ENCODE data around the gene AKAP6. TPM values are rescaled to one million over a fixed set of nuclear protein-coding genes. Genes with fewer than 3 reads are reported as not detected.
A peak's percentile ranks its signal among the peaks of the same experiment; 100 is the strongest.

Gene AKAP6
- polyA plus RNA-seq, 6 donors from 2014 or later: 1.6 to 12.4 (median 6.5) TPM

DNA sequence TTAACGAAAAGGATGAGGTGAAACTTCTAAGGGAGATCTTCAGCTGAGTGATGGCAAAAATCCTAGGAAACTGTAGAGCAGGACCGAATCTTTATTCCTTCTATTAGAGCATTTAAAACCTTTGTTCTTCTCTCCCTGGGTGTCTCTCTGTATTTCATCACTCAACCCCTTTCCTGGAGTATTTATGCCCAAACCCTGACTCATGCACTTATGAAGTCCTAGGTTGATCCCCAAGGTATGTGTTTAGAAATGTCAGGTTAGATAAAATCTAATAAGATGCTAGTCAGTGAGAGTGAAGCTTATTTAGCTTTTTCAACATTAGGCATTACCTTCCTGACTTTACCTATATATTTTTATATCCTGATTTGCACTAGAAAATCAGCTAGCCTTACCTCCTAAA is 369.7 kb downstream of the AKAP6 start:
- H3K4me1 Mint-ChIP-seq: peaks cover 0 to 6% (median 0%) of the 10 kb centered on the region in 3 donors
- peaks cover 0 to 3% (median 0%) of the 10 kb centered on the region in 7 donors for H3K9me3 Mint-ChIP-seq
- H3K4me3 Mint-ChIP-seq: no peak overlapping the region
- H3K36me3 Mint-ChIP-seq: peaks cover 0 to 7% of the 10 kb centered on the region in 2 donors
- ATAC-seq (ENCODE audit: low read depth in 2 of 2) (no peak), DNase-seq (no peak)
- H3K27ac Mint-ChIP-seq: no peak overlapping the region
- peaks cover 0 to 5% (median 0%) of the 10 kb centered on the region in 3 donors for H3K27me3 Mint-ChIP-seq

DNA sequence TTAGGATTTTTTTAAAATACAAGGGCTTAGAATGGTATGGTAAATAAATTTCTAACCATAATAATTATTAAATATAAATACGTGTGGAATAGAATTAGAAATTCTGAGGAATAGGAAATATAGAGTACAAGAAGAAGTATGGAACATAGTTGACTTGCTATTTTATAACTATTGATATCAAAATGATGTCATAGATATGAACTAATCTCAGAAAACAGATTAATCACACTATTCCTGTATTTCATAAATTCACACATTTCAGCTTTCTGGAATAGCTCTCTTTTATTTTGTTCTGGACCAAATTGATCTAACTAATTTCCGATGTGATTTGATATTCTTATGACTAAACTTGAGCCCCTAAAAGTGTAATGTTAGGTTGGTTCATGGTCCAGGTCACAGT is 372.4 kb downstream of the AKAP6 start:
- peaks cover 0 to 3% of the 10 kb centered on the region in 2 donors for H3K36me3 Mint-ChIP-seq
- no peak for ATAC-seq (ENCODE audit: low read depth in 2 of 2)
- peak overlapping the region in 1 of 8 donors; percentile 1 for H3K4me3 Mint-ChIP-seq
- peaks cover 0 to 3% (median 0%) of the 10 kb centered on the region in 7 donors for H3K9me3 Mint-ChIP-seq
- H3K4me1 Mint-ChIP-seq: peaks cover 0 to 6% (median 0%) of the 10 kb centered on the region in 3 donors
- H3K27ac Mint-ChIP-seq: peak overlapping the region in 1 of 6 donors; percentile 5
- no peak for DNase-seq
- peaks cover 0 to 5% (median 0%) of the 10 kb centered on the region in 3 donors for H3K27me3 Mint-ChIP-seq

DNA sequence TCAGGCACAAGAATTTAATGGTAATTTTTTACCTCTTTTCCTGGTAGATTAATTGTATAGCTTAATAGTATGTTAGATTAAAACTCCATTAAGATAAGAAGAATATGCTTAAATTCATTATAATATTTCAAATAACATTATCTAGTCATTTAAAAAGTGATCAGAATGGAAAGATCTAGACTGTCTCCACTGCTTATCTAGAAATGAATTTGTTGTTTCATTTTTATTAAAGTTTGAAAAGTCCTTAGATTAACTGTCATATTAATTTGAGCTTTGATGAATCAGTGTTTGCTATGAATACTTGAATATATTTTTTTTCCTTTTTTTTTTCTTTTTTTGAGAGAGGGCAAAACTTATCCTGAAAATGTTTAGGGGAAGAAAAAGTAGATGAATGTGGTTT is 373.0 kb downstream of the AKAP6 start:
- Mint-ChIP-seq H3K4me1 (peaks cover 0 to 6% (median 0%) of the 10 kb centered on the region in 3 donors), H3K27ac (peak overlapping the region in 1 of 6 donors; percentile 88), H3K4me3 (no peak overlapping the region), H3K27me3 (peaks cover 0 to 5% (median 0%) of the 10 kb centered on the region in 3 donors), H3K9me3 (peaks cover 0 to 3% (median 0%) of the 10 kb centered on the region in 7 donors), H3K36me3 (no peaks in the 10 kb centered on the region)
- ATAC-seq (ENCODE audit: low read depth in 2 of 2): no peak
- DNase-seq: no peak

DNA sequence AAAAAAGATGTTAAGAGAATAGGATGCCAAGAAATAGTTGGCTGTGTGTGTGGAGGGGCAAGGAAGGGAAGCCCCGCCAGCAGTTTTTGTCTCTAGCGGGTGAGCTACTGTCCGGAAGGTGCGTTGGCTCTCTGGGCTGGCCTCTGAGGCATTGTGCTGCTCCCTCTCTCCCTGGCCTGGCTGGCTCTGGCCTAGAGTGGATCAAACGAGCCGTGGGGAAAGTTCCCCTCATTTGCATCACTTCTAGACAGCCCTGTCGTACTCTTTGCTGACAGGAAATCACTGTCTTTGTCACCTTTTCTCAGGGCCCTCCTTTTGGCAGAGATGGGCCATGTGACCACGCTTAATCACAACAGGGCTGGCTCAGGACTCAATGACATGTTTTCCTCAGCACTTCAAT is 373.5 kb downstream of the AKAP6 start:
- Mint-ChIP-seq H3K9me3 (peaks cover 0 to 3% (median 0%) of the 10 kb centered on the region in 7 donors), H3K36me3 (no peaks in the 10 kb centered on the region), H3K4me1 (peaks cover 0 to 6% (median 0%) of the 10 kb centered on the region in 3 donors), H3K27ac (peak overlapping the region in 3 of 6 donors; percentile 43 to 88 (median 83)), H3K27me3 (peaks cover 0 to 5% (median 0%) of the 10 kb centered on the region in 3 donors), H3K4me3 (peak overlapping the region in 2 of 8 donors; percentile 1 to 65)
- peak; percentile 0 for DNase-seq
- peak; percentile 52 to 87 for ATAC-seq (ENCODE audit: low read depth in 2 of 2)

DNA sequence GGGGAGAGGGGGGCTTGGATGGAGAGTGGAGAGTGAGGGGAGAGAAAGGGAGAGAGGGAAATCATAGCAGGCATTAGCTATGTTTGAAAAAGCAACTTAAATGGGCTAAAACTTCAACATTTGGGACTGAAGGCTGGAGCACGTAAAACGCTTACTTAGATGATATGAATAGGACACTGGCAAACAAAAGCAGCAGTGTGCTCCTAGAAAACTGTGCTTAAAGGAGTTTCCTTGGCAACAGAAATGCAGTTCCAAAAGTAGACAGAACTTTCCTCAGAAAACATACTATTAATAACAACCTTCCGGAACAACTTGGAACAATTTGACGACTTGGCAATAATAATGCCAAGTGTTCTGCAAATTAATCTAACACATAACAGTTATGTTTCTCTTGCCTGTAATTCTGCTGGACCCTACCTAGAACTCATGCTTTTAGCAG is 374.1 kb downstream of the AKAP6 start:
- DNase-seq (no peak), ATAC-seq (ENCODE audit: low read depth in 2 of 2) (no peak)
- no peaks in the 10 kb centered on the region for H3K36me3 Mint-ChIP-seq
- peaks cover 0 to 6% (median 0%) of the 10 kb centered on the region in 3 donors for H3K4me1 Mint-ChIP-seq
- peak overlapping the region in 2 of 6 donors; percentile 83 to 88 for H3K27ac Mint-ChIP-seq
- H3K4me3 Mint-ChIP-seq: peak overlapping the region in 1 of 8 donors; percentile 65
- H3K9me3 Mint-ChIP-seq: peaks cover 0 to 3% (median 0%) of the 10 kb centered on the region in 7 donors
- H3K27me3 Mint-ChIP-seq: peaks cover 0 to 5% (median 0%) of the 10 kb centered on the region in 3 donors

DNA sequence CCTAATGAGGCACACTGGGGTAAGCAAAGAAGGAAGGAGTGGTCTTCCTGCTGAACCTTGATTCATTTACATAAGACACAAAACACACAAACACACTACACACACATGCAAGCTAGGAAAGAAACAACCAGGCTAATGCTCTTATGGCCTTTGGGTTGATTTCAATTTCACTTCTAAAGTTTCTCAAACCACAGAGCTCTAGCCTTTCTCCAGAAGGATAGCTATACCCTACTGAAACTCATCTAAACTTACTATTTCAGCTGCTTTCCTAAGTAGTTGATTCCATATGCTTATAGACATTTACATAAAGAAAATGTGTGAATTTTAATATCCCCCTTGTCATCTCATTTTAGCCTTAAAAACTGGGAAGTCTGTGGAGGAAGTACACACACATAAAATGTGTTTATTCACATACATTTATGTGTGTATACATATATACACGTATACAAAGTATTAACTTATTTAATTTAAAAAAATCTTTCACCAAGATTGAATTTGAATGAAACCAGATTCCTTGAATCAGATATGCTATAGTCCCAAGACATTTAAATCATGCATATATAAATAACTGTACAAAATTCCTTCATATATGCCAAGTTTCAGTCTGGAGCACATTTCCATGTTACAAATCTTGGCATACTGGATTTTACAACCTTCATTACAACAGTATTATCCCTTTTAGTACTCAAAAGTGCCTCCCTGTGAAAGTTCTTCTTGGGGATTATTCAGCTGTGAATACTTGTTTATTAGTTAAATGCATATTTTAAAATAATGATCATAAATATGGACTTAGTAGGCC is 377.8 kb downstream of the AKAP6 start:
- H3K9me3 Mint-ChIP-seq: peaks cover 0 to 2% (median 0%) of the 10 kb centered on the region in 7 donors
- H3K27me3 Mint-ChIP-seq: no peaks in the 10 kb centered on the region
- H3K36me3 Mint-ChIP-seq: no peaks in the 10 kb centered on the region
- H3K4me3 Mint-ChIP-seq: no peak overlapping the region
- ATAC-seq (ENCODE audit: low read depth in 2 of 2) (no peak), DNase-seq (no peak)
- peaks cover 0 to 6% (median 0%) of the 10 kb centered on the region in 3 donors for H3K4me1 Mint-ChIP-seq
- H3K27ac Mint-ChIP-seq: no peak overlapping the region

DNA sequence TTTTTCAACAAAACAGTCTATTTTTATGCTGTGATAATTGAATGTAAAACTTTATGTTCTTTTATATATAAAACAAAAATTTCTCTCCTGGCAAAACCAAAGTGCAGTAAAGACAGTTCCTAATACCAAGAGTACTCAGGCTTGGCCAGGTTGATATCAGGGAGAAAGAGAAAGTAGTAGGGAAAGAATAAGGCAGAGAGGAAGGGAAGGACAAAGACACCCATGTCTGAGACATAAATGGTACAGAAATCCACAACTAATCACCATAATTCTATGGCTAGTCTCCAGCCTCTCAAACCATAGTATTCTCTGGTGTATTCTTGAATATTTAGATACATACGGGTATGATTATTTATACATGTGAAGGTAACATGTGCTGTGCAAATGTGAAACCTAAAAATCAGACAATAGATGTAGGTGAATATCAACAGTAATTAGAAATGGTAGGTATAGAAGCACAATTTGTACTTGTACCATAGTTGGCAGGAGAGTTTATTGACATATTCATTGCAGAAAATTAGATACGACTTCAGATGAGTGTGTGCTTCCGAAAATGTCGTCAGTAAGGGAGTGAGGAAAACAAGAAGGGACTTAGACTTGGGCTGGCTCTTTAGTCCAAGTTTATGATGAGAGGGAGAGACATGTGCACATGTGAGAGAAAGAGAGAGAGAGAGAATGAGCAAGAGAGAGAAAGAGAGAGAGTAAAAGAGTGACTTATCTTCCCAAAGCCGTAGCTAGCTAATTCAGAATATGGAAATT is 378.8 kb downstream of the AKAP6 start:
- Mint-ChIP-seq H3K27me3 (no peaks in the 10 kb centered on the region), H3K27ac (peak overlapping the region in 1 of 6 donors; percentile 81), H3K4me1 (peaks cover 0 to 2% (median 0%) of the 10 kb centered on the region in 3 donors), H3K4me3 (no peak overlapping the region), H3K36me3 (no peaks in the 10 kb centered on the region), H3K9me3 (peaks cover 0 to 2% (median 0%) of the 10 kb centered on the region in 7 donors)
- DNase-seq (no peak), ATAC-seq (ENCODE audit: low read depth in 2 of 2) (no peak)

DNA sequence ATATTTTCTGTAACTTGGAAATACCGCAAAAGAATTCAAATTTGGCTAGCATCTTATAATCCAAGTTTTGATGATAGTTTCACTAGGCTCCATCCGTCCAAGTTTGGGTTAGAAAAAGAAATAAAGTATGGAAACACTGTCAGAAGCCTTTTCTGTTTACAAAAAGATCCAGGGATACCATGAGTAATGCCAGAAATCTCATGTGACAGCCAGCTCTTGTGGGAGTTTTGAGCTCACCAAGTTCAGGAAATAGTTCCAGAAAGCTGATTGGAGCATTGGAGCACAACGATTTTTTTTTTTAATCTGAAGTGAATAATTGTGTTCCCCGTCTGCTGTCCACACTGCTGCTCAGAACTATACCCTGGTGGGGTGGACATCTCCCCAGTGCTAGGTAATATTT is 379.9 kb downstream of the AKAP6 start:
- no peaks in the 10 kb centered on the region for H3K36me3 Mint-ChIP-seq
- no peaks in the 10 kb centered on the region for H3K27me3 Mint-ChIP-seq
- no peak for ATAC-seq (ENCODE audit: low read depth in 2 of 2)
- peak overlapping the region in 2 of 6 donors; percentile 35 to 53 for H3K27ac Mint-ChIP-seq
- H3K9me3 Mint-ChIP-seq: peaks cover 0 to 1% (median 0%) of the 10 kb centered on the region in 7 donors
- H3K4me3 Mint-ChIP-seq: no peak overlapping the region
- no peaks in the 10 kb centered on the region for H3K4me1 Mint-ChIP-seq
- no peak for DNase-seq

DNA sequence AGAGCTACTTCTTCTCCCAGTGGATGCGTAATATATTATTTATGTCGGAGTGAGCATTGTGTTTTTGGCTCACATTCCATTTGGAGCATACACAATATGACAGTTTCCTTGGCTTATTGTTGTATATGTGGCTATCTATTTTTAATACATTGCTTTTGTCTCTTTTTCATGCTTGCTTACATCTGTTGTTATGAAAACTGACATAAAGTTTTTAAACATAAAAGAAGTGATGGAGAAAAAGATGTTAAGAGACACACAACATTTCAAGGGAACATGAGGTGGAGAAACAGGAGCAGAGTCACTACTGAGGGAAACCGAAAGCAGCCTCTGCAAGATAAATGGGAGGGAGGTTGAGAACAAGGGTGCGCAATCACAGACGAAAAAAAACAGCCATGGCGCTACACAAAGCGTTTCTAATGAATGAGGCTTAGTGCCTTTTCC is 381.2 kb downstream of the AKAP6 start:
- ATAC-seq (ENCODE audit: low read depth in 2 of 2): no peak
- H3K36me3 Mint-ChIP-seq: no peaks in the 10 kb centered on the region
- H3K27ac Mint-ChIP-seq: no peak overlapping the region

DNA sequence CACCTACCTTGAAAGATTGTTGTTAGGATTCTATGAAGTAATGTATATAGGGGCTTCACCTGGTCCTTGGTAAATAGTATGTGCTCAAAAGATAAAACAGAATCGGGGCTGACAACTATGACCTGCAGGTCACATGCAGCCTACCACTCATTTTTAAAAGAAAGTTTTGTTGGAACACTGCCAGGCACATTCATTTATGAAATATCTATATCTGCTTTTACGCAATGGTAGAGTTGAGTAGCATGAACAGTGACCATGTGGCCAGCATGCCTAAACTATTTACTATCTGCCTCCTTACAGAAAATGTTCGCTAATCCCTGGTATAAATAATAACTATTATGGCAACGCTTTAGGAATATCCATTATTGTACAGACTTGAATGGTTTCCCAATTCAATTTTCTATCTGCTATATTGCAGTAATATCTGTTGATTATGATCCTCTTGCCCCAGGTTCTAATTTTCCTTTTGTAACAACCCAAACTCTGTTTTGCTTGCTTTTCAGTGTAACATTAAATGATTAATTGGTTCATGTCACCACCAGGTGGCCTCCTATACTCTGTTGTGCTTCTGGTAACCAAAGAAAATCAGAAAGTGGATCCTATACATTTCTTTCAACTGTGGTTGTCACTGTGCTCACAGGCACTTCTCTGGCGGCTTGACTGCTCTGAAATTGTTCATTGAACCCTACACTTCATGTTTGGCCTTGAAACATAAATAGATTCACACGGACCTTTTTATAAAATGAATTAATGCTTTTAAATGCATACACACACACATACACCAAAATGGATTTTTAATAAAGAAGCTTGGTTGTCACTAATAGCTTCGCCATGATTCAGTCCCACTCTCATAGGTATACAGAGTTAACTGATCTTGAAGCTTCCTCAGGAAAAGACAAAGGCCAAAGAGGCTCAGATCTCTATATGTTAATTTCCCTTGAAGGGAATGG is 381.9 kb downstream of the AKAP6 start:
- Mint-ChIP-seq H3K4me3 (no peak overlapping the region), H3K27me3 (peaks cover 0 to 5% (median 0%) of the 10 kb centered on the region in 3 donors), H3K27ac (peak overlapping the region in 1 of 6 donors; percentile 37), H3K4me1 (no peaks in the 10 kb centered on the region), H3K36me3 (no peaks in the 10 kb centered on the region), H3K9me3 (no peaks in the 10 kb centered on the region)
- ATAC-seq (ENCODE audit: low read depth in 2 of 2) (no peak), DNase-seq (no peak)

More for the DNA sequence above, 381.2 kb downstream of the AKAP6 start:
- Mint-ChIP-seq H3K4me3 (no peak overlapping the region), H3K27me3 (peaks cover 0 to 1% (median 0%) of the 10 kb centered on the region in 3 donors), H3K4me1 (no peaks in the 10 kb centered on the region), H3K9me3 (peaks cover 0 to under 1% (median 0%) of the 10 kb centered on the region in 7 donors)
- DNase-seq: no peak

DNA sequence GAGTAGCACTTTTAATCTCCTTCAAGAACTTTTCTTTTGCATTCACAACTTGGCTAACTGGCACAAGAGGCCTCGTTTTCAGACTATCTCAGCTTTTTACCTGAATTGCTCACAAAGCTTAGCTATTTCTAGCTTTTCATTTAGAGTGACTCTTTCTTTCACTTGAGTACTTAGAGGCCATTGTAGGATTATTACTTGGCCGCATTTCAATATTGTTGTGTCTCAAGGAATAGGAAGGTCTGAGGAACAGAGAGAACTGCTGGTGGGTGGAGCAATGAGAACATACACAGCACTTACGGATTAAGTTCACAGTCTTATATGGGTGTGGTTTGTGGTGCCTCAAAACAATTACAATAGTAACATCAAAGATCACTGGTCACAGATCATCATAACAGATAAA is 384.8 kb downstream of the AKAP6 start:
- Mint-ChIP-seq H3K27me3 (peaks cover 0 to 5% (median 0%) of the 10 kb centered on the region in 3 donors), H3K27ac (no peak overlapping the region), H3K36me3 (no peaks in the 10 kb centered on the region), H3K4me3 (no peak overlapping the region), H3K9me3 (no peaks in the 10 kb centered on the region), H3K4me1 (no peaks in the 10 kb centered on the region)
- no peak for ATAC-seq (ENCODE audit: low read depth in 2 of 2)
- DNase-seq: no peak

DNA sequence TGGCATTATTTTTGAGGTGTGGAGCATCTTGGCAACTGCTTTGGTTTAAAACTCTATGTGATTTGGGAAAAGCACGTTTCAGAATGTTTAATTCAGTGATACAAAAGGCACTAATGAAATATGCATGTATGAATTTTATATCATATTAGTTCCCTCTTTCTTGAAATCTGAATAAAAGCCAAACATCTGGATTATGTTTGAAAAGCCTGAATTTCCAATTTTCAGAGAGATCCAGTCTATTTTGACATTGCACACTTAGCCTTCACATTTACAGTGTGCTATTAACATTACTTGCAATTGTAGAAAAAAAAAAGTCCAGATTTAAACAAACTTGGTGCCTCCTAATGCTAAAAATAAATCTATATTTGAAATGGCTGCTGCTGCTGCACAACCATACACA is 390.5 kb downstream of the AKAP6 start:
- H3K4me3 Mint-ChIP-seq: no peak overlapping the region
- ATAC-seq (ENCODE audit: low read depth in 2 of 2) (no peak), DNase-seq (no peak)
- H3K9me3 Mint-ChIP-seq: peaks cover 0 to 3% (median 0%) of the 10 kb centered on the region in 7 donors
- no peak overlapping the region for H3K27ac Mint-ChIP-seq
- no peaks in the 10 kb centered on the region for H3K36me3 Mint-ChIP-seq
- H3K27me3 Mint-ChIP-seq: peaks cover 0 to 5% (median 0%) of the 10 kb centered on the region in 3 donors
- H3K4me1 Mint-ChIP-seq: no peaks in the 10 kb centered on the region

All from naive B cell (primary cell).